Measurements from ENCODE around the gene SAMMSON. TPM values are rescaled to one million over a fixed set of nuclear protein-coding genes. Genes with fewer than 3 reads are reported as not detected.

SAMMSON gene
- total RNA-seq, 1 experiment from 2014 or later, result not detected

GRCh38 chr3:70114431-70114830, 114.9 kb downstream of the SAMMSON start:
- POLR2A ChIA-PET (ENCODE audit: low non-redundant PET), result no interaction called here
- Histone ChIP-seq H3K4me3 (ENCODE audit: low read depth, low read length, poor library complexity, severe bottlenecking) (no peak overlapping the region), H3K9me3 (ENCODE audit: low read depth, low read length, poor library complexity, severe bottlenecking) (no peaks in the 10 kb centered on the region), H3K4me1 (ENCODE audit: insufficient read depth, low read length, poor library complexity, severe bottlenecking) (no peaks in the 10 kb centered on the region), H3K27me3 (replicated peaks; ENCODE audit: insufficient read depth, low read depth, low read length, poor library complexity) (no peaks in the 10 kb centered on the region), H3K36me3 (ENCODE audit: insufficient read depth, low read length, poor library complexity, severe bottlenecking) (no peaks in the 10 kb centered on the region), H3K27ac (ENCODE audit: low read depth, low read length, poor library complexity, severe bottlenecking) (no peak overlapping the region)
- no peak for TF ChIP-seq EZH2 (IDR thresholded peaks at IDR 0.05; ENCODE audit: borderline replicate concordance, low read depth, low read length, poor library complexity, severe bottlenecking)
- TF ChIP-seq CTCF (conservative IDR thresholded peaks at IDR 0.05; ENCODE audit: low read depth, low read length), result no peak
- intact Hi-C loops (cut with micrococcal nuclease; ENCODE audit: unreplicated experiment), result no loop called here
- CTCF ChIA-PET, result no interaction called here
- BruUV-seq (replicated peaks), result no TSS peak
- no peak for DNase-seq (ENCODE audit: low spot score)

GRCh38 chr3:70119879-70120278, 120.3 kb downstream of the SAMMSON start:
- no peak overlapping the region for H3K27ac ChIP-seq (ENCODE audit: low read depth, low read length, poor library complexity, severe bottlenecking)
- intact Hi-C loops (cut with micrococcal nuclease; ENCODE audit: unreplicated experiment), result loop anchor here (5.0 kb wide), 1 partner anchor 242 kb away; no protein-coding TSS in a partner anchor
- ChIA-PET CTCF (no interaction called here), POLR2A (ENCODE audit: low non-redundant PET) (interaction anchor here (0.6 kb wide), 1 partner anchor 1536 kb away, joined by 4 read pairs; no protein-coding TSS in a partner anchor)
- no peaks in the 10 kb centered on the region for H3K4me1 ChIP-seq (ENCODE audit: insufficient read depth, low read length, poor library complexity, severe bottlenecking)
- no peaks in the 10 kb centered on the region for H3K36me3 ChIP-seq (ENCODE audit: insufficient read depth, low read length, poor library complexity, severe bottlenecking)
- no peak overlapping the region for H3K4me3 ChIP-seq (ENCODE audit: low read depth, low read length, poor library complexity, severe bottlenecking)
- H3K9me3 ChIP-seq (ENCODE audit: low read depth, low read length, poor library complexity, severe bottlenecking), result no peaks in the 10 kb centered on the region
- TF ChIP-seq EZH2 (IDR thresholded peaks at IDR 0.05; ENCODE audit: borderline replicate concordance, low read depth, low read length, poor library complexity, severe bottlenecking), result no peak
- TF ChIP-seq CTCF (conservative IDR thresholded peaks at IDR 0.05; ENCODE audit: low read depth, low read length), result no peak
- no peak for DNase-seq (ENCODE audit: low spot score)
- no peaks in the 10 kb centered on the region for H3K27me3 ChIP-seq (replicated peaks; ENCODE audit: insufficient read depth, low read depth, low read length, poor library complexity)
- no TSS peak for BruUV-seq (replicated peaks)

Measured in A673 (cell line).